ENCODE measurements around the gene ASH1L.

DNA sequence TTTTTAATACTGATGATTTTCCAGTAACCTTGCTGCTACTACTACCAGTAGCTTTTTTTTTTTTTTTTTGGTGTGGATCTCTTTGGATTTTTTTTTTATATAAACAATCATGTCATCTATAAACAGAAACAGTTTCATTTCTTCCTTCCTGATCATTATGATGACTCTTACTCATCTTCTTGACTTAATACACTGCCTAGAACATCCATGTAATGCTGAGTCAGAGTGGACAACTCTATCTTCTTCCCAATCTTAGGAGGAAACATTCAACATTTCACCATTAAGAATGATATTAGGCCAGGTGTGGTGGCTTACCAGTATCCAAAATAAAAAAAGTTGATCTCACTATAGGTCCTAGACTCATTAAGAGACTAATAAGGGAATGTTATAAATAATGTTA lies 172.8 kb downstream of the ASH1L start:
- no peak for TF ChIP-seq PHB2 (IDR thresholded peaks at IDR 0.05; ENCODE audit: low read depth)
- TF ChIP-seq EZH2 (IDR thresholded peaks at IDR 0.05; ENCODE audit: borderline replicate concordance, low read depth, low read length), result no peak
- TF ChIP-seq EP300 (IDR thresholded peaks at IDR 0.05; ENCODE audit: low read length), result no peak
- no peak for TF ChIP-seq SMAD4 (CRISPR knock-in tag; conservative IDR thresholded peaks at IDR 0.05)
